Measurements from ENCODE around the gene NAALADL2.
"Not testable (repeated sequence)": the region's sequence is repeated elsewhere in the genome, so short reads cannot be mapped to it uniquely, and the experiment has no call there.

Gene NAALADL2

GRCh38 chr3:175728566-175728965 is 869.4 kb downstream of the NAALADL2 start:
- no peak for DNase-seq

- DNase-seq, result no peak
Observed at GRCh38 chr3:175729466-175729865, 870.3 kb downstream of the NAALADL2 start.

- DNase-seq, result peak; percentile 34
Observed at GRCh38 chr3:175731543-175731942, 872.4 kb downstream of the NAALADL2 start.

- DNase-seq, result peak; percentile 4
Observed at GRCh38 chr3:175732017-175732416, 872.9 kb downstream of the NAALADL2 start.

- no peak for DNase-seq
Observed at GRCh38 chr3:175735866-175736265, 876.7 kb downstream of the NAALADL2 start.

GRCh38 chr3:175737646-175738572 is 878.8 kb downstream of the NAALADL2 start:
- DNase-seq, result no peak

- no peak for DNase-seq
Observed at GRCh38 chr3:175741951-175742350, 882.8 kb downstream of the NAALADL2 start.

GRCh38 chr3:175743733-175744400 is 884.7 kb downstream of the NAALADL2 start:
- DNase-seq, result no peak

- no peak for DNase-seq
Observed at GRCh38 chr3:175746308-175746707, 887.2 kb downstream of the NAALADL2 start.

GRCh38 chr3:175748087-175748730 is 889.1 kb downstream of the NAALADL2 start:
- DNase-seq, result no peak

GRCh38 chr3:175749981-175750380 is 890.8 kb downstream of the NAALADL2 start:
- no peak for DNase-seq

GRCh38 chr3:175751089-175751488 is 892.0 kb downstream of the NAALADL2 start:
- DNase-seq, result no peak

GRCh38 chr3:175763948-175764347 is 904.8 kb downstream of the NAALADL2 start:
- DNase-seq, result no peak

GRCh38 chr3:175764722-175765121 is 905.6 kb downstream of the NAALADL2 start:
- no peak for DNase-seq

GRCh38 chr3:175770426-175770825 is 911.3 kb downstream of the NAALADL2 start:
- DNase-seq, result no peak

- no peak for DNase-seq
Observed at GRCh38 chr3:175777495-175777894, 918.4 kb downstream of the NAALADL2 start.

GRCh38 chr3:175777965-175778364 is 918.8 kb downstream of the NAALADL2 start:
- DNase-seq, result no peak

GRCh38 chr3:175778994-175779393 is 919.9 kb downstream of the NAALADL2 start:
- no peak for DNase-seq

GRCh38 chr3:175787109-175787508 is 928.0 kb downstream of the NAALADL2 start:
- DNase-seq, result not testable (repeated sequence)

GRCh38 chr3:175792245-175792644 is 933.1 kb downstream of the NAALADL2 start:
- no peak for DNase-seq

GRCh38 chr3:175798326-175798725 is 939.2 kb downstream of the NAALADL2 start:
- DNase-seq, result no peak

- no peak for DNase-seq
Observed at GRCh38 chr3:175805825-175806224, 946.7 kb downstream of the NAALADL2 start.

- DNase-seq, result no peak
Observed at GRCh38 chr3:175807175-175807574, 948.0 kb downstream of the NAALADL2 start.

All from COR-L47 (cell line).